Measurements from ENCODE around the gene PRKCG. TPM values are rescaled to one million over a fixed set of nuclear protein-coding genes. Genes with fewer than 3 reads are reported as not detected.

The PRKCG gene
- 0.12 TPM in 1 of 2 replicates, not detected in the other for total RNA-seq

GRCh38 chr19:53881482-53882390 is at the start of gene PRKCG:
Gene PRKCG (plus strand): TSS chr19:53882197. CDS start chr19:53882495, 298 bp downstream.

DNA sequence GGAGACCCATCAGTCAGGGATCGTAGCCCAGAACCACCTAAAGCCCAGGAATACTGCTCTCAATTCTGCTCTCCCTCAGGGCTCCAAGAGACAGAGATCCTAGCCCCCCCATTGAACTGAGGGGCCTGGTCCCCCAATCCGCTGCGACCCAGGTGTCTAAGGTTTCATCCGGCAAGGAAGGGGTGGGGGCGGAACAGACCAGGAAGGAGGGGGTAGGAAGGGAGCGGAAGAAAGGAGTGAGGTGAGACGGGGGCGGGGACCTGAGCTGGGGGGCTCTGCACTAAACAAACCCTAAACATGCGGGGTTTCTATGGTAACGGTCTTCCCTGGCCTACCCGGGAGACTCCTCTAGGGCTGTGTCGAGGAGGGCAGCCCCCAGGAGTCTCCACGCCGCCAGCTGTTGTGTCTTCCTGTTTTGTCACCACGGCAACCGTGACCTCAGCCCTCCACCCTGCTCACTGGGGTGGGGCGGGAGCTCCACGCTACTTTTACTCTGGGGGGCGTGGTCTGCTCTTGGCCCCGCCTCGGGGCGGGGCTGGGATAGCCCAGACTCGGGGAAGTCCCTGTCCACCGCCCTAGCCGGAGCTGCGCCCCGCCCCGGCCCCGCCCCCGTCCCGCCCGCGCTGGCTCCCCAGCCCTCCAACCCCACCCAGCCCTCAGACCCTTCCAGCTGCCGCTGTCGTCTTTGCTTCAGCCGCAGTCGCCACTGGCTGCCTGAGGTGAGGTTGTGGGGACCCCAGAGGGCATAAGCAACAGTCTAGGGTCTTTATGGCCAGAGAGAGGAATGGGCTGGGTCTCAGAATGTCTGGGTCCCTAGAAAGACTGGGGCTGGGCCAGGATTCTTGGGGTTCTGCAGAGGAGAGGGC is 14.5 kb upstream of the PRKCG start, which contains the start of gene MYADM:
MYADM (plus strand) TSS at position 659 of the 866 bp plus-strand sequence. CDS start 5,647 bp downstream, outside the sequence.

DNA sequence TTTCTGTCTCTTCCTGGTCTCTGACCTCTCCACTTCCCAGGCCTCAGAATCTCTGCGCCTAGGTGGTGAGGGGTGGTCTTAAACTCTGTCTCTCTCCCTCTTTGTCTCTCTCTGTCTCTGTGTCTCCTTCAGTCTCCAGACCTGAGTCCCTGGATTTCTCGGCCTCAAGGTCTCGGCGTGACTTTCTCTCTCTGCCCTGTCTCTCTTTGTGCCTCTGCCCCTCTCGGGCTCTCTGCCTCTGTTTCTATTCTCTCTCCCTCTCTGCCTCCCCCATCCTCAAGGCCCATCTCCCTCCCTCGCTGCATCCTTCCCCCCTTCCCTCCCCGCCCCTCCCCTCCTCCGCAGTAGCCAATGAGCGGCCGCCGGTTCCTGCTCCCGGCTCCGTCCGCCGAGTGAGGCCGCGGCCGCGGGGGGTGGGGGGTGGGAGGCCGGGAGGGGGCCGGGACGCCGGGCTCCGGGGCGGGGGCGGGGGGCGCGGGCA is 27.0 kb downstream of the PRKCG start, which contains the start of gene CACNG7:
CACNG7 (plus strand) TSS at position 344 of the 481 bp plus-strand sequence. CDS start 3,554 bp downstream, outside the sequence.

Other genes with a start within 250 kb of the PRKCG start
- gene NLRP12, start 57.9 kb upstream of the PRKCG start, total RNA-seq, result not detected in 2 replicates
- 35.5 and 42.6 TPM in 2 replicates for gene MYADM, start 14.3 kb upstream of the PRKCG start, total RNA-seq
- gene CACNG7, start 27.1 kb downstream of the PRKCG start, total RNA-seq, result not detected in 2 replicates
- not detected in 2 replicates for gene CACNG8, start 80.7 kb downstream of the PRKCG start, total RNA-seq
- gene CACNG6, start 109.4 kb downstream of the PRKCG start, total RNA-seq, result not detected in 2 replicates
- gene VSTM1, start 181.7 kb downstream of the PRKCG start, total RNA-seq, result not detected in 2 replicates
- gene TARM1, start 199.2 kb downstream of the PRKCG start, total RNA-seq, result not detected in 2 replicates
- gene OSCAR, start 218.6 kb downstream of the PRKCG start, total RNA-seq, result 0.16 and 0.36 TPM in 2 replicates
- 5.7 and 6.2 TPM in 2 replicates for gene NDUFA3, start 220.7 kb downstream of the PRKCG start, total RNA-seq
- gene TFPT, start 233.5 kb downstream of the PRKCG start, total RNA-seq, result 7.7 and 9.7 TPM in 2 replicates
- gene PRPF31, start 233.6 kb downstream of the PRKCG start, total RNA-seq, result 41.4 and 44.5 TPM in 2 replicates